ENCODE data around the gene MTFR1L.

MTFR1L gene

DNA sequence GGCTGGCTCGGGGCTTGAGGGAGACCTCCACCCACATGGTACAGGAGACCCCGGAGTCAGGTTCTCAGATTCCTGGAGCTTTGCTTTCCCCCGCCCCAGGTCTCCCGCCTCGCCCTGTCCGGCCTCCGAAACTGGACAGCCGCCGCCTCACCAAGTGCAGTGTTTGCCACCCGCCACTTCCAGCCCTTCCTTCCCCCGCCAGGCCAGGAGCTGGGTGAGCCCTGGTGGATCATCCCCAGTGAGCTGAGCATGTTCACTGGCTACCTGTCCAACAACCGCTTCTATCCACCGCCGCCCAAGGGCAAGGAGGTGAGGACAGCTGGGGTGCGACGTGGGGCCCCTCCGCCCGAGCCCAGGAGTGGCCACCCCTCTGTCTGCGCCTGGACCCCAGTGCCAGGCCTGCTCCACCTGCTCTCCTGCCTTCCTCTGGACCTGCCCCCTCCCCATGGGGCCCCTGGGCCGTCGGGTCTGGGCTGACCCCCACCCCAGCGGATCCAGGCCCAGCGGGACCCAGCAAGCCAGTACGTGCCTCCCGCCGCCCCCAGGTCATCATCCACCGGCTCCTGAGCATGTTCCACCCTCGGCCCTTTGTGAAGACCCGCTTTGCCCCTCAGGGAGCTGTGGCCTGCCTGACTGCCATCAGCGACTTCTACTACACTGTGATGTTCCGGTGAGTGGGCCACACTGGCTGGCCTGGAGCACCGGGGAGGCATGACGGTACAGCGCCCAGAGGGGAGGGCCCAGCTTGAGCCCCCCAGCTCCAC, 11.1 kb upstream of the MTFR1L start:
- no peak for DNase-seq

DNA sequence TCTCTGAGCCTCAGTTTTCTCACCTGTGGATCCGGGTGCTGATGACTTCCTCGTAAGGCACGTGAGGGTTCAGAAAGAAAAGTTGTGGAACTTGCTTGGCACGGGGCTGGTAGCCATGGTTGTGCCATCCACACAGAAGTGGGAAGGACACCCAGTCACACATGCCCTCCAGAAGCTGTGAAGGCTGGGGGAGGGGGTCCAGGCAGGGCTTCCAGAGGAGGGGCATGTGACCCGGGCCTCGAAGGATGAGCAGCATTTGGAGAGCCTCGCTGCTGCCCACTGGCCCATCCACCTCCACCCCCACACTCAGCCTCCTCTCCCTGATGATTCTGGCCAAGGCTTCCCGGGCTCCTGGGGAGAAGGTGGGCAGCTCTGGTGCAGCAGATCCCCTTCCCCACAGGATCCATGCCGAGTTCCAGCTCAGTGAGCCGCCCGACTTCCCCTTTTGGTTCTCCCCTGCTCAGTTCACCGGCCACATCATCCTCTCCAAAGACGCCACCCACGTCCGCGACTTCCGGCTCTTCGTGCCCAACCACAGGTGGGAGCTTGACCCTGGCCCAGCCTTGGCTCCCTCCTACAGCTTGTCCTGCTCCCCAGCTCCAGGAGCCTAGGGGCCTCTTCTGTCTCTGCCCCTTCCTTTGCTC, 10.3 kb upstream of the MTFR1L start:
- no peak for DNase-seq

DNA sequence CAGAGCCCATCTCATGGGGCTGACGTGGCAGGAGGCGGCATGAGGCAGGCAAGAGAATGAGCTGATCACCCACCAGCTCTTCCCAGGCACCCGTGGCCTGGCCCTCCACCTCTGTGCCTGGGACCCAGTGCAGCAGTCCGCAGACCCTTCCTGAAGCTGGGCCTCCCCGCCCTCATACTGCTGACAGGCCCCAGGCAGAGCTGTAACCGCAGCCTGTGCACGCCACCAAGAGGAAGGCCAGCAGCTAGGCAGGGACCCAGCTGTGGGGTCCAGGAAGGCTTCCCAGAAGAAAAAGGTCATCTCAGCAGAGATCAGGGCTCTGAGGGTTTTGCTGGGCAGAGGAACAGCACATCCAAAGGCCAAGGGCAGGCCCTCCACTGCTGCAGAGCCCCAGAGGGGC, 9.8 kb upstream of the MTFR1L start:
- no peak for DNase-seq

DNA sequence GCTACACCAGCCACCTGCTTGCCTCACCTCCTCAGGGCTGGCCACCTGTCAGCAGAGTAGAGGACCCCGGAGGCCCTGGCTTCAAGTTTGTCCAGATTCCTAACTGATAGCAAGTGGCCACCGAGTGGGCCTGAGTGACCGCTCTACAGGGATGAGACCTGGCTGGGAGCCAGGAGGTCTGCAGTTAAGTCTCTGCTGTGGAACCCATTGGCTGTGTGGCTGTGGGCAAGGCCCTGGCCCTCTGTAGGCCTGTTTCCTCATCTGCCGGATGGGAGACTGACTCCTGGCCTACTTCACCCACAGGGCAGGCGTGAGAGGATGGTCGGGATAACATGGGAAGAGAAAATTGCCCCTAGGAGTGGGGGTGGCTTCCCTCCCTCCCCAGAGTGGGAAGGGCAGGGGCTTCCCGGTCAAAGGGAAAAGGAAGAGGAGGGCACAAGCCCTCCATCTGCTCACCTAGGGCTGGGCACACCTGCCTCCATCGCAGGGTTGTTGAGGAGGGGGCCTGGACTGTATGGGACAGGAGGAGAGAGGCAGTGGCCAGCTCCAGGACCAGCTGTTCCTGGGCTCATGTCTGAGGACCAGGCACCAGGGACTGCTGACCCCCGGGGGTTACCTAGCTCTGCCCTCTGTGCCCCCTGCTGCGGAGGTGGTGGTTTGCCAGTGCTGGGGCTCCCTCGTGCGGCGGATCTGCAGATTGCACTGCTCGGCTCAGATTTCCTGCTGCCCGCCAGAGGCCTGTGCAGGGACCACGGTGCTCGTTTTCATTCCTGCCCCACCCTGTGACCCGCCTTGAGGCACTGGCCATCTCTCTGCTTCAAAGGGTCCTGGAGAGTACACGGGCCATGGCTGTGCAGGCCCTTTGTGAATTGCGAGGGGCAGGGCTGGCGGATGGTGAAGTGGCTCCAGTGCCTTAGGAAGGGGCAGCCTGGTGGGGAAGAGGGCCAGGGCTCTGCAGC, 9.1 kb upstream of the MTFR1L start:
- peak; percentile 87 for DNase-seq

DNA sequence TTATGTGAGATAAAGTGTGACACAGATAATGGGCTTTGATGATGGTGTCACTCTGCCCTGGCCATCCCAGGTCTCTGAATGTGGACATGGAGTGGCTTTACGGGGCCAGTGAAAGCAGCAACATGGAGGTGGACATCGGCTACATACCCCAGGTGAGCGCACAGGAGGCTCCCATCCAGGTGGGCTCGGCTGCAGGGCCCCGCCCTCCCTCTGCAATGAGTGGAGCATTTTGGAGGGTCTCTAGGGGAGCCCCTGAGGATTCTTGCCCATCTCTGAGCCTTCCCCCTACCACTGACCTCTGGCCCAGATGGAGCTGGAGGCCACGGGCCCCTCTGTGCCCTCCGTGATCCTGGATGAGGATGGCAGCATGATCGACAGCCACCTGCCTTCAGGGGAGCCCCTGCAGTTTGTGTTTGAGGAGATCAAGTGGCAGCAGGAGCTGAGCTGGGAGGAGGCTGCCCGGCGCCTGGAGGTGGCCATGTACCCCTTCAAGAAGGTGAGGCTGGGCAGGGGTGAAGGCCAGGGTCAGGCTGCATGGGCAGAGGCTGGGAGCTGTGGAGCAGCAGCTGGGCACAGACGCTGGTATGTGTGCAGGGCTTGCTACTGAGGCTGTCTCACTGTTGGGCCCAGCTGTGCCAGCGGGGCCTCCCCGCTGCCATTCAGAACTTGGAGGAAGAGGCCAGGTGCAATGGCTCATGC, 8.2 kb upstream of the MTFR1L start:
- DNase-seq = no peak

DNA sequence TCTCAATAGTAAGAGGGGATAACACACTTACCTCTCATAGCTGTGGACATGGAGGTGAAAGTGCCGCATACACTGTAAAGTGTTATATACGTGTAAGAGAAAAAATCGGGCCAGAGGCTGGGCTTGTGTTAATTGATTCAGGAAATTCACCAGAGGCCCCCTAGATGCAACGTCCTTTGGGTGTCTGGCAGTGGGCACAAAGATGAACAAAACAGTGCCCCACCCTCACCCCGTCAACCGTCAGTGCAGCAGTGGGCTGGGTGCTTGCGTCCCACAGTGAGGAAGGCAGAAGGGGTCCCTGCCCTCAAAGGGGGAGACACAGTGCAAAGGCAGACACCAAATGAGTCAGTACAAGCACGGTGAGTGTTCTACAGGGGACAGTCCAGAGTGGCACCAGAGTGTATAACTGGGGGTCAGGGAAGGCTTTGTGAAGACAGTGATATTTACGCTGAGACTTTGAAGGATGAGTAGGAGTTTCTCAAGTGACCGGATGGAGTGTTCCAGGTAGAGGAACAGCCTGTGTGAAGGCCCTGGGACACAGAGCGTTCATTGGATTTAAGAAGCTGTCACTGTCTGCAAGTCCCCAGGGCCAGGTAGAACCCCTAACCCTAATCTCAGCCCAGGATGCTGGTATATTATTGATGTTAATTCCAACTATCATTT, 6.6 kb upstream of the MTFR1L start:
- DNase-seq = no peak

DNA sequence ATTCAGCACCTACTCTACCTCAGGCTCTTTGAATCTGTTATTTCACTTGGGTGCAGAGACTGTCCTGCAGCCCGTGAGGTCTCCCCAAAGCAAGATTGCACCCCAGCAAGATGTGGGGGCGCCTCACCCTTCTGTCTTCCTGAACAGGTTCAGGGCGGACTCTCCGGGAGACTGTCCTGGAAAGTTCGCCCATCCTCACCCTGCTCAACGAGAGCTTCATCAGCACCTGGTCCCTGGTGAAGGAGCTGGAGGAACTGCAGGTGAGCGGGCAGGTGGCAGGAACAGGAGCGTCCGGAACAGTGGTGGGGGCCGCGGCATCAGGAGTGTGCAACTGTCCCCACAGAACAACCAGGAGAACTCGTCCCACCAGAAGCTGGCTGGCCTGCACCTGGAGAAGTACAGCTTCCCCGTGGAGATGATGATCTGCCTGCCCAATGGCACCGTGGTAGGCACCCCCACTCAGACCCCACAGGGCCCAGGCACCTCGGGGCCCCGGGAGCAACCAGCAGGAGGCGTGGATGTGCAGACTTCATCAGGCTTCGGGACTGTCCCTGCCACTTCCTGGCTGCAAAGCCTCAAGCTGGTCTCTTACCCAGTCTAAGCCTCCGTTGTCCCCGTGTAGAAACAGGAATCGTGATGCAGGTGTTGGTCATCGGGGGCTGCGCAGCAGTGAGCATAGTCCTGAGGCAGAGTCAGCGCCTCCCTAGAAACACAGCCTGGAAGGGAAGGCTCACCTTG, 5.9 kb upstream of the MTFR1L start:
- no peak for DNase-seq

DNA sequence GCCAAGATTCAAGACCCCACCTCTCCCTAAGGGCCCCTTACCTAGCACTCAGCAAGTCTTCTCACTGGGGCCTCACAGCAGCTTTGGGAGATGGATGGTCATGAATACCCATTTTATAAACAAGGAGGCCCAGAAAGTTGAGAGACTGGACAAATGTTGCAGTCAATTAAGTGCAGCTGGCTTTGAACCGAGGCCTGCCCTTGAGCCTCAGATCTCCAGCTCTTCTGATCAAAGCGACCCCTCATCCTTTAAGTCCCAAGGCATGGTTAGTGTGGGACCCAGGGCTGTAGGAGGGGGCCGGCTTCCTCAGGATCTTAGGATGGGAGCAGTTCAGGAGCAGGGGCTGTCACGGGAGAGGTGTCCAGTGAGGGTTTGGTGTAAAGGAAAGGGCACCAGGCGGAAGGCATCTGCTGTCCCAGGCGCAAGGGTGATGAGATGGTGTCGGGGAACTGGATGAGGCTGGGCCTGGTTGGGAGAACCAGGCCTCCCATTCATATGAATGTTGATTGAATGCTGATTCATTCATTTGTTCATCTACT, 5.1 kb upstream of the MTFR1L start:
- DNase-seq = no peak

DNA sequence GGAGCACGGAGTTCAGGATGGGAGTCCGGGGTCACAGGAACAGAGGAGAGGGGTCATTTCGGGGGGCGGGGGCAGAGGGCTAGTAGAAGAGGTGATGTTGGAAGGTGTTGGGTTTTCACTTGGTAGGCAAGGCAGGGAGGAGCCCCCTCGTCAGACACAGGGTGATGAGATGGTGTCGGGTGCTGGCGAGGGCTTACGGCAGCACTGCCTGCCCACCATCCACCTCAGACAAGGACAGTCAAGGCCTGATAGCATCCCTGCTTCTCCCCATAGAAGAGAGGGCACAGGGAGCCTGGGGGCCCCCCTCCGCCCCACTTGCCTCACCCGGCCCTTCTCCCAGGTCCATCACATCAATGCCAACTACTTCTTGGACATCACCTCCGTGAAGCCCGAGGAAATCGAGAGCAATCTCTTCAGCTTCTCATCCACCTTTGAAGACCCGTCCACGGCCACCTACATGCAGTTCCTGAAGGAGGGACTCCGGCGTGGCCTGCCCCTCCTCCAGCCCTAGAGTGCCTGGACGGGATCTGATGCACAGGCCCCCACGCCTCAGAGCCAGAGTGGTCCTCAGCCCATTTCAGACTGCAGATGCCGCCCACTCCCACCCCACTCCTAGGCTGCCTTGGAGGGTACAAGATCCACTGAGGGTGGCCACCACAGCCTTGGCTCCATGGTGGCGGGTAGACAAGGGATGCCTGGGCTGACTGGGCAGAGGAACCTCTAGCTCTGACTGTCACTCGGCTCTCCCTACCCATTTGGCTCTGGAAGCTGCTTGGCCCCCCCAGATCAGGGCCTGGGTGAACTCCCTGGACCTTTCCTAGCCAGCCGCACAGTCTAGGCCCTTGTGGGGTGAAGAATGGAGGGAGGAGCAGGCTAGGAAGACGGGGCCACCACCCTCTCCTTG, 4.3 kb upstream of the MTFR1L start:
- no peak for DNase-seq

DNA sequence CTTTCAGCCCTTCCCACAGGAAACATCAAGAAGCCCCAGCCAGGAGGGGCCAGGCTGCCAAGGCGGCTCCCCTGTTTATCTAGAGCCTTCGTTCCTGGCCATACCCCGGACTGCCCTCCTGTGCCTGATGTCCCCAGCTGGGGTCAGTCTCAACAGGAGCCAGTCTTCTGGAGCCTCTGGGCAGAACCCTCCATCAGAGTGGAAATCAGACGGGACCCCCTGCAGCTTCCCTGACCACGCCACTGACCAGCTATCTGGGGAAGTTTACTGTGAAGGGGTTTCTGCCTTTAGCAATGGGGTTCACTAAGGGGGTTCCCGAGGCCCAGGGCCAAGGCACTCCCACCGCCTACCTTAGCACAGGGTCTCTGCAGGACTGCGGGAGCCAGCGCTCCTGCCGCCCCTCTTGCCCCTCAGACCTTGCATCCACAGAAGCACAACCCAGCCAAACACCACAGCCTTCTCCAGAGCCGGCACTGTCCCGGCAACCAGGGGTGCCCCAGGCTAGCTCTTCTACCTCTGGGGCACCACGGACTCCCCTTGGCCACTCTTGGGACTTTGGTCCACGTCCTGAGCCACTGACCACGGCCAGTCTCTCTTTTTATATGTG, 3.5 kb upstream of the MTFR1L start:
- no peak for DNase-seq

DNA sequence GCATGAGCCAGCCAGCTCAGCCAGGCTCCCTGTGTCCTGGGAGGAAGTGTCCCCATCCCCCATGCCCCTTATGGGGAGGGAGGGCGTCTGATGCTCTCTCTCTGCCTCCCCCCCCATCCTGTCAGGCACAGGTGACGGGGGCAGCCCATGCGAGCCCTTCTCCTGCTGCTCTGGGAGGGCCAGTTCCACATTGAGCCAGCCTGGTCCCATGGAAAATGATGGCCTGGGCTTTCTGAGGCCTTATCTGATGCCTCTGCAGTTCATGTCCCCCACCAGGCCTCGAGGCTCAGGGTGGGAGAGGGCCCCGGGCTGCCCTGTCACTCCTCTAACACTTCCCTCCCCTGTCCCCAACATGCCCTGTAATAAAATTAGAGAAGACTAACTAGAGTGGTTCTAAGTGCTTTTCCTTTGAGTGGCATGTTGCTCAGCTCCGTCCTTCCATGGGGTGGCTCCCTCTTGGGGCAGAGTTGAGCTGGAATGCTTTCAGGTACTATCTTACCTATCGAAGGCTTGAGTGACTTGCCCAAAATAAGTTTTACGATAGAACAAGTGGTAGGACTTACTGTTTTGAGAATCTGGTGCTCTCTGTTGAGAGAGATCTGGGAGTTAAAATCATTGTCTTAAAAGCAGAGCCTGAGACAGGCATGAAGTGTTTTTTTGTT, 1.8 kb upstream of the MTFR1L start:
- no peak for DNase-seq

DNA sequence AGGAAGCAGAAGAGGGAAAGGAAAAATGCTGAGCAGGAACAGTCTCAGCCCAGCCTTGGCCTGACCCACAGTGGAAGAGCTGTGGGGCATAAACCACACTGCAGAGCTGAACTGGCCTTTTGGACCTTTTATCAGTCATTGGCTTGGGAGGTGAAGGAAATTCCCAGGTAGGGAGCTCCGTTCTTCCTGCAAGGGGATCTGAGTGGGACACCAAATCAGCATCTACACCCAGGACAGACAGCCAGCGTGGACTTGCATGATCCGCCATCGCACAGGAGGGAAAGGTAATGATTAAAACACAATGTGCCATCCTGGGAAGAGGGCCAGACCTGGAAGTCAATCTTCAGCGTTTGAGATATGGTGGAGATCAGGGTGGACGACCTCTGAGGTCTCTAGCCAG, 1.2 kb upstream of the MTFR1L start:
- DNase-seq = no peak

DNA sequence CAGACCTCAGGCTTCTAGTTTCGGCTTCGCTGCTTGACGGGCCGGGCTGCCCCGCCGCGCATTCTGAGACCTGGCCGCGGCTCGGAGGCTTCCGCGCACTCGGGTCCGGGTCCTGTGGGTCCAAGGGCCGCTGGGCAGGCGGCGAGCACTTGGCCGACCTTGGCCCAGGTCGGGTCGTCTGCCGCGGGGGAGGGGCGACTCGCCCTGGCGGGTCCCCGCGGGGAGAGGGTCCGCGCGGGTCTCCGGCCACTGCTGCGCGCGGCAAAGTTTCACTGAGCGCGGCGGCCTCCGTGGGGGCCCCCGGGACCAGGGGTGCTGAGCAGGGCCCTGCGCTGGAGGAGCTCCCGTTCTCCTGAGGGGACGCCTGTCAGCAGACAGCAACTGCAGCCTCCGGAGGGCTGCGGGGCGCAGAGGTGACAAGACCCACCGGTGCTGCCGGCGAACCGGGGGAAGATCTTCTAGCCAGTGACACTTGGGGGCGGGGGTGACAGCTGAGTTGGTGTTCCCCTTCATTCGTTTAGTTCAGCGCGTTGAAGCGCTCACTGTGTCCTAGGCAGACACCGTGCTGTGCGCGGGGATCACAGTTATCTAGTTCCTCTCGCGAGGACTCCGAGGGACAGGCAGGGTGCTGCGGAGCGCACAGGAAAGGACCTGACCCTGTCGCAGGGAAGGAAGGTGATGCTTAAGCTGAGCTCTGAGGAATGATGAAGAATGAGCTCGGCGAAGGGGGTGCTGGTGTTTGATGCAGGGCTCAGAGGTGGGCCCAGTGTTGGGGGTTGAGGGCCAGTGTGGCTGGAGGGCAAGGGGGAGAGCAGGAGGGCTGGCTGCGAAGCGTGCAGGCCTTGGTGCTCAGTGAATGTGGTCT, 725 bp downstream of the MTFR1L start:
- no peak for DNase-seq

DNA sequence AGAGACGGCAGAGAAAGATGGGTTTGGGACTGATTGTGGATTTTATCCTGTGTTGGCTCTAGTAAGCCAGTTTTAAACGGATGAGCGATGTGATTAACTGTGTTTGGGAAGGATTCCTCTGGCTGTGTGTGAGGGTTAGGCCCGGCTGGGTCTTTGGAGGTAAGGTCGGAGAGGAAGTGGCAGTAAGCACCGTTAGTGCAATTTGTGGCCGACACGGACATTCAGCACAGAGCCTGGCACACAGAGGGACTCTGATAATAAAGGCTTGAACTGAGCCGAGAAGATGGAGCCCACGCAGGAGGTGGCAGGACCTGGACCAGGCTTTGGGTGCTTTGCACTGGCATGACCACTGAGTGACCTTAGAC, 1.3 kb downstream of the MTFR1L start:
- no peak for DNase-seq

DNA sequence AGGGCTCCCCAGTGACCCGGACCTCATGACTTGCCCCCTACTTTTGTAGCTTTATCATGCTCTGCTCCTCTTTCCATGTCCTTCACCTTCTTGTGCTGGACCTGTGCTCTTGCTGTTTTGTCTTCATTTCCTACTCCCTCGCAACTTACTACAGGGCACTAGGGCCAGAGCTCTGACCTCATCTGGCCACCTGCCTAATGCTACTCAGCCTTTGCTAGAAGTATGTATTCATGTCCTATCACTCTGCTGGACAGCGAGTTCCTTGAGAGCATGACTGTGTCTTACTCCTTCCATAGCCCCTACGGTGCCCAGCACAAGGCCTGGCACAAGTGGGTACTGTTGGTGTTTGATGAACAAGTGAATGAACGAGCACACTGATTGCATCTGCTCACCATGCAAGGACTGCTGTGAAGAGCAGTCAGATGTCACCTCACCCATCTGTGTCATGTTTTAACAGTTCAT, 1.9 kb downstream of the MTFR1L start:
- DNase-seq = no peak

DNA sequence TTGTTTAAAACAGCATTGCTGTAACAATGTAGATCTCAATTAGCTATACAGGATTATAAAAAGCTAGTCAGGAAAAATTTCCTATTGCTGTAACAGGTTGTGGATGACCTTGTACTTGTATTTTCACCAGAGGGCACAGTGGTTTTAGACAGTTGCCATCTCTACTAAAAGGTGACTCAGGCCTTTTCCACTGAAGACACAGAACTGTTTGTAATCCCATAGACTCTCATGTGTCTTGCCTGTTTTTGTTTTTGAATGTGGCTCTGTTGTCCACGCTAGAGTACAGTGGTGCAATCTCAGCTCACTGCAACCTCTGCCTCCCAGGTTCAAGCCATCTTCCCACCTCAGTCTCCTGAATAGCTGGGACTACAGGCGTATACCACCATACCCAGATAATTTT, 5.9 kb downstream of the MTFR1L start:
- DNase-seq = no peak

DNA sequence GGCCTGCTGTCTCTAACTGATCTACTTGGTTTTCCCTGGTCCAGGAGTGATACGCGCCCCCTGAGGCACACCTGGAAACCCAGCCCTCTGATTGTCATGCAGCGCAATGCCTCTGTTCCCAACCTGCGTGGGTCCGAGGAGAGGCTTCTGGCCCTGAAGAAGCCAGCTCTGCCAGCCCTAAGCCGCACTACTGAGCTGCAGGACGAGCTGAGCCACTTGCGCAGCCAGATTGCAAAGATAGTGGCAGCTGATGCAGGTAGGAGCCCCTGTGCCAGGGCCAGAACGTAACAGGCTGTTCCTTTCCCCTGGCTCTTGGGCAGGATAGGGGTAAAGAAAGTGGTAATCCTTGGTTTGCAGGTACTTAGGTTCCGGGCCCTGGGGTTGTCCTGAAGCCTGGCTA, 6.8 kb downstream of the MTFR1L start:
- DNase-seq = no peak

DNA sequence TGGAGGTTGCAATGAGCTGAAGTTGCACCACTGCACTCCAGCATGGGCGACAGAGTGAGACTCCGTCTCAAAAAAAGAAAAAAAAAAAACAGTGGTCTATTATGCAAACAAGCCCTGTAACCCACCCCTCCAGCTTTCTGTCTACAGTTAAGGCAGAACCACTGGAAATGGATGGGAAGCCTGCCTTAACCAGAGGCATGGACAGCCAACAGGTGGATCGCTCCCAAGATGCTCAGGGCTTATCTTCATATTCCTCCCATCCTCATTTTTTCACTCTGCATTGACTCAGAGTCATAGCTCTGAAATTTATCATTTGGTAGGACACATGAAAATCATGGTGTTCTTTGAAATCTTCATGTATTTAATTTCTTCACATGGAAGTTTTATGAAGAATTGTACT, 8.7 kb downstream of the MTFR1L start:
- DNase-seq = no peak

Data from right forelimb (tissue), 1 donor.